Measurements from ENCODE around the gene OR6N2. TPM values are rescaled to one million over a fixed set of nuclear protein-coding genes. Genes with fewer than 3 reads are reported as not detected.

The OR6N2 gene
- polyA plus RNA-seq, 3 donors = not detected

DNA sequence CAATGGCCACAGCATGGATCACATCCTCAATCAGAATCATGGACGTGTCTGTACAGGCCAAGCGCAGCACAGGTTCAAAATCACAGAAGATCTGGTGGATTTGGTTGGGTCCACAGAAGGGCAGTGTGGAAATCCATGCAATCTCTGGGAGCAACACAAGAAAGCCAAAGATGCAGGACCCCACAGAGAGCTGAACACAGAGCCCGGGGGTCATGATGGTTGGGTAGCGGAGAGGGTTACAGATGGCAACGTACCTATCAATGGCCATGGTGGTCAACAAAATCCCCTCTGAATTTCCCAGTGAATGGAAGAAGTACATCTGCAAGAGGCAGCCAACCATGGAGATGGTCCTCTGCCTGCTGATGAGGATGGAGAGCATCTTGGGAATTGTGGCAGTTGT lies 56.6 kb downstream of the OR6N2 start:
- no peak for DNase-seq
- H3K9me3 ChIP-seq (replicated peaks in 1 of 2; ENCODE audit: control insufficient read depth in 1 of 2, insufficient read depth in 1 of 2, low read length in 2 of 2) = no peaks in the 10 kb centered on the region
- peaks cover 0 to 2% of the 10 kb centered on the region in 2 donors for H3K4me1 ChIP-seq (ENCODE audit: control insufficient read depth in 1 of 2, insufficient read depth in 2 of 2, low read length in 2 of 2)
- TF ChIP-seq, protein P1, sequence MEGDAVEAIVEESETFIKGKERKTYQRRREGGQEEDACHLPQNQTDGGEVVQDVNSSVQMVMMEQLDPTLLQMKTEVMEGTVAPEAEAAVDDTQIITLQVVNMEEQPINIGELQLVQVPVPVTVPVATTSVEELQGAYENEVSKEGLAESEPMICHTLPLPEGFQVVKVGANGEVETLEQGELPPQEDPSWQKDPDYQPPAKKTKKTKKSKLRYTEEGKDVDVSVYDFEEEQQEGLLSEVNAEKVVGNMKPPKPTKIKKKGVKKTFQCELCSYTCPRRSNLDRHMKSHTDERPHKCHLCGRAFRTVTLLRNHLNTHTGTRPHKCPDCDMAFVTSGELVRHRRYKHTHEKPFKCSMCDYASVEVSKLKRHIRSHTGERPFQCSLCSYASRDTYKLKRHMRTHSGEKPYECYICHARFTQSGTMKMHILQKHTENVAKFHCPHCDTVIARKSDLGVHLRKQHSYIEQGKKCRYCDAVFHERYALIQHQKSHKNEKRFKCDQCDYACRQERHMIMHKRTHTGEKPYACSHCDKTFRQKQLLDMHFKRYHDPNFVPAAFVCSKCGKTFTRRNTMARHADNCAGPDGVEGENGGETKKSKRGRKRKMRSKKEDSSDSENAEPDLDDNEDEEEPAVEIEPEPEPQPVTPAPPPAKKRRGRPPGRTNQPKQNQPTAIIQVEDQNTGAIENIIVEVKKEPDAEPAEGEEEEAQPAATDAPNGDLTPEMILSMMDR (IDR thresholded peaks at IDR 0.05) = no peak
- H3K27me3 Mint-ChIP-seq (ENCODE audit: low read depth in 3 of 3) = no peaks in the 10 kb centered on the region
- H2AFZ ChIP-seq (ENCODE audit: insufficient read depth, low read depth, low read length, poor library complexity, severe bottlenecking) = no peak overlapping the region
- no peak overlapping the region for H3K27ac Mint-ChIP-seq
- 100% methylated on average over 4 of the region's 5 CpGs for WGBS (ENCODE audit: insufficient coverage)
- H3K79me2 ChIP-seq (ENCODE audit: insufficient read depth, low read length) = no peaks in the 10 kb centered on the region
- intact Hi-C loops (cut with micrococcal nuclease) = no loop called here
- no peak overlapping the region for H3K4me2 ChIP-seq (replicated peaks; ENCODE audit: extremely low read depth, low read length, poor library complexity, severe bottlenecking)
- H4K20me1 ChIP-seq (ENCODE audit: insufficient read depth, low read length) = no peaks in the 10 kb centered on the region
- H3K9ac ChIP-seq (ENCODE audit: insufficient read depth, low read length, poor library complexity, severe bottlenecking) = no peak overlapping the region
- peaks cover 7% of the 10 kb centered on the region for H3K4me1 Mint-ChIP-seq
- no peak overlapping the region for H3K4me3 ChIP-seq (replicated peaks in 1 of 3; ENCODE audit: low read depth in 2 of 3, low read length in 3 of 3)
- no peak overlapping the region for H3K27ac ChIP-seq (ENCODE audit: low read depth in 1 of 2, low read length in 2 of 2)
- H3K4me3 Mint-ChIP-seq = no peak overlapping the region
- peaks cover 0 to 3% (median 0%) of the 10 kb centered on the region in 7 donors for H3K9me3 Mint-ChIP-seq
- no peaks in the 10 kb centered on the region for H3K27me3 ChIP-seq (ENCODE audit: control insufficient read depth in 2 of 2, insufficient read depth in 2 of 2, low read length in 2 of 2)
- no peaks in the 10 kb centered on the region for H3K36me3 Mint-ChIP-seq
- no peaks in the 10 kb centered on the region for H3K36me3 ChIP-seq (replicated peaks in 1 of 2; ENCODE audit: control insufficient read depth in 1 of 2, insufficient read depth in 2 of 2, low read length in 2 of 2)

Small RNA genes within 50 kb of the gene (small RNA-seq; reads per million reads assigned to genes)
- gene OR2AQ1P (ENCODE audit: insufficient read length, low read depth) = not detected

Other genes starting within 250 kb of the OR6N2 start
- not detected for gene OR6Y1, start 226.8 kb downstream of the OR6N2 start, polyA plus RNA-seq
- not detected for gene OR6P1, start 210.6 kb downstream of the OR6N2 start, polyA plus RNA-seq
- gene OR10X1, start 201.3 kb downstream of the OR6N2 start, polyA plus RNA-seq = not detected
- gene OR10Z1, start 175.9 kb downstream of the OR6N2 start, polyA plus RNA-seq = not detected
- gene SPTA1, start 94.5 kb downstream of the OR6N2 start, polyA plus RNA-seq = under 1 TPM in 2 of 3 donors, not detected in 1; 0.19 to 0.28 TPM
- not detected for gene OR6K2, start 80.6 kb downstream of the OR6N2 start, polyA plus RNA-seq
- not detected for gene OR6K3, start 60.5 kb downstream of the OR6N2 start, polyA plus RNA-seq
- gene OR6K6, start 26.5 kb downstream of the OR6N2 start, polyA plus RNA-seq = not detected
- not detected for gene OR6N1, start 9.0 kb downstream of the OR6N2 start, polyA plus RNA-seq
- gene MNDA, start 50.1 kb upstream of the OR6N2 start, polyA plus RNA-seq = 1,000 to 10,000 TPM in 2 of 3 donors, 100 to 1,000 TPM in 1; 365 to 1,917 (median 1,418) TPM
- under 1 TPM in 2 of 3 donors, not detected in 1; 0.15 to 0.44 TPM for gene PYHIN1, start 150.3 kb upstream of the OR6N2 start, polyA plus RNA-seq
- gene IFI16, start 228.7 kb upstream of the OR6N2 start, polyA plus RNA-seq = 10 to 100 TPM; 64.8 to 99.7 (median 80.1) TPM